ENCODE data around the gene DDC.
A peak's percentile ranks its signal among the peaks of the same experiment; 100 is the strongest.
"Not testable (repeated sequence)": the region's sequence is repeated elsewhere in the genome, so short reads cannot be mapped to it uniquely, and the experiment has no call there.

DDC gene

DNA sequence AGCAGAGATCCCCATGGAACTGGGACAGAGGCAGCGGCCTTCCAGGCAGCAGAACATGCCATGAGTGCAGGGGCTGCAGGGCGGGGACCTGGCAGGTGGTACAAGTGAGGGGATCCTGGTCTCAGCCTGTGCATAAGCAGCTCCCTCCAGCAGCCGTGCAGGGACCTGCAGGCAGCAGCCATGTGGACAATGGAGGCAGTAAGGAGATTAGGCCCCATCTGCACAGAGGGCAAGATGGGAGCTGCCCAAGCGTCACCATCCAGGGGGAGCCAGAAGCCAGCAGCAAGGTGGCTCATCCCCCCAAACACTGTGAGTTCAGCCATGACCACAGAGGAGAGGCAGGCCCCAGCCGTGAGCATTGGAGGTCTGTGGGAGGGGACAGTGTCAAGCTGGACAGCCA, 3.1 kb downstream of the DDC start:
- in situ Hi-C loops (cut with HindIII; ENCODE audit: low pct_ligation_motif_present, low pct_unique_long_range_greater_than_20kb, low sequenced_read_pairs): no loop called here
- DNase-seq: no peak

- in situ Hi-C loops (cut with HindIII; ENCODE audit: low pct_ligation_motif_present, low pct_unique_long_range_greater_than_20kb, low sequenced_read_pairs): no loop called here
- no peak for DNase-seq
Measured at GRCh38 chr7:50560865-50561351, 4.3 kb downstream of the DDC start.

GRCh38 chr7:50559881-50560280, 5.3 kb downstream of the DDC start:
- DNase-seq: no peak
- in situ Hi-C loops (cut with HindIII; ENCODE audit: low pct_ligation_motif_present, low pct_unique_long_range_greater_than_20kb, low sequenced_read_pairs): no loop called here

- in situ Hi-C loops (cut with HindIII; ENCODE audit: low pct_ligation_motif_present, low pct_unique_long_range_greater_than_20kb, low sequenced_read_pairs): no loop called here
- peak; percentile 75 for DNase-seq
Measured at GRCh38 chr7:50558294-50559053, 6.7 kb downstream of the DDC start.

GRCh38 chr7:50557099-50557498, 8.1 kb downstream of the DDC start:
- in situ Hi-C loops (cut with HindIII; ENCODE audit: low pct_ligation_motif_present, low pct_unique_long_range_greater_than_20kb, low sequenced_read_pairs): no loop called here
- DNase-seq: no peak

DNA sequence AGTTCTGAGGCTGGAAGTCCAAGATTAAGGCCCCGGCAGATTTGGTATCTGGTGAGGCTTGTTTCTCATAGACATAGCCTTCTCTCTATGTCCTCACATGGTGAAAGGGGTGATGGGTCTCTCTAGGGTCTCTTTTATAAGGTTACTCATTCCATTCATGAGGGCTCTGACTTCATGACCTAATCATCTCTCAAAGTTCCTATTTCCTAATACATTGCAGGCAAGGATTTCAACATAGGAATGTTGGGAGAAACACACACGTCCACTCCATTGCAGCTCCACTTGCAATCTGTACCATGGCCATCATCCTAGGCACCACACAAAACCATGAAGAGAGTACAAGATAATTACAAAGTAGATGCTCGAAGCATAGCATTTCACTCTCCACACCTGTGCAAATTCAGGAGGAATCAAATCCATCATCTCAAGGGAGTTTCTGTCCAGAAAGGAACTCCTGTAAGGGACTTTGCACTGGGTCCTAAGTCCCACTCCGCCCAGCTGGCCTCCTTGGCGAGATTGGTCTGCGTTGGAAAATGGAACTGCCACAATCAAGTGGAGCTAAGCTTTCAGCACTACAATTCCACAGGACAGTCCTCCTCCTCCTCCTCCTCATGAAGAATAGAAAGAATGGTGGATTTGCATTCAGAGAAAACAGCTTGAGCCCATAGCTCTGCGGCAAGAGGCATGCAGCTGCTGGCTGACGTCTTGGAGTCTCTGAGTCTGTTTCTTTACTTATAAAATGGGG, 8.8 kb downstream of the DDC start:
- in situ Hi-C loops (cut with HindIII; ENCODE audit: low pct_ligation_motif_present, low pct_unique_long_range_greater_than_20kb, low sequenced_read_pairs): no loop called here
- no peak for DNase-seq

GRCh38 chr7:50555594-50556140, 9.5 kb downstream of the DDC start:
- in situ Hi-C loops (cut with HindIII; ENCODE audit: low pct_ligation_motif_present, low pct_unique_long_range_greater_than_20kb, low sequenced_read_pairs): no loop called here
- no peak for DNase-seq

- in situ Hi-C loops (cut with HindIII; ENCODE audit: low pct_ligation_motif_present, low pct_unique_long_range_greater_than_20kb, low sequenced_read_pairs): no loop called here
- DNase-seq: no peak
Measured at GRCh38 chr7:50554431-50555322, 10.5 kb downstream of the DDC start.

GRCh38 chr7:50553973-50554372, 11.2 kb downstream of the DDC start:
- no peak for DNase-seq
- in situ Hi-C loops (cut with HindIII; ENCODE audit: low pct_ligation_motif_present, low pct_unique_long_range_greater_than_20kb, low sequenced_read_pairs): no loop called here

DNA sequence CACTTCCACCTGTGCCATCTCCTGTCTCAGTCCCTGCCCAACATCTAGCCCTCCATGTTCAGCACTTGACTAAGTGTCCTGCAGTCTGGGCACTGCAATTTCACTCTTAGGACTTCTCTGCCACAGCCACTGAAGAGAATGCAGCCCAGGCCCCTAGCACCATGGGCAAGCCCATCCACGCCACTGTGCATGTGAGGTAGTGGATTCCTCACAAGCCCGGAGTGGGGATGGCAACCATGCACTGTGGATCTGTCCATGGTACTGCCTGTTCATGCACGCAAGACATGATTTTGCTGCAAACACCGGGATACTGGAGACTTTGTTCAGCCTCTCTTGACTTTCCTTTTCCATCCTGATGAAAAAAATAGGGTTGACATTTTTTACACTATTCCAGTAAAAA, 12.3 kb downstream of the DDC start:
- DNase-seq: peak; percentile 63
- in situ Hi-C loops (cut with HindIII; ENCODE audit: low pct_ligation_motif_present, low pct_unique_long_range_greater_than_20kb, low sequenced_read_pairs): no loop called here

DNA sequence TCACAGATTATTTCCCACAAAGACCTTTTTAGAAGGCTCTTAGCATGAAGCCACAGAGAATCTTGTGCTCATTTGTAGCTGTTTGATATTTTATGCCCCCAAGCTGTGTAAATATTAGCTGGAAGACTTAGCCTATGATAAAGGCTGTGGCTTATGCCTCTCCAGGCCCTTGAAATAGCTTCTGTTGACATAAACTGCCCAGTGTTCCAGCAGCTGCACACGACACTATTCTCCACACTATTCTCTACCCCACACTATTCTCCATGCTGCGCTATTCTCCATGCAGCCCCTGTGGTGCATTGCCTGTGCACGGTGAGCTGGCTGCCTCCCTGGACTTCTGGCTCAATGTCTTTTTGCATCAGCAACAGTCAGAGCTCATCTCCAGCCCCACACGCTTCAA, 13.1 kb downstream of the DDC start:
- in situ Hi-C loops (cut with HindIII; ENCODE audit: low pct_ligation_motif_present, low pct_unique_long_range_greater_than_20kb, low sequenced_read_pairs): no loop called here

DNA sequence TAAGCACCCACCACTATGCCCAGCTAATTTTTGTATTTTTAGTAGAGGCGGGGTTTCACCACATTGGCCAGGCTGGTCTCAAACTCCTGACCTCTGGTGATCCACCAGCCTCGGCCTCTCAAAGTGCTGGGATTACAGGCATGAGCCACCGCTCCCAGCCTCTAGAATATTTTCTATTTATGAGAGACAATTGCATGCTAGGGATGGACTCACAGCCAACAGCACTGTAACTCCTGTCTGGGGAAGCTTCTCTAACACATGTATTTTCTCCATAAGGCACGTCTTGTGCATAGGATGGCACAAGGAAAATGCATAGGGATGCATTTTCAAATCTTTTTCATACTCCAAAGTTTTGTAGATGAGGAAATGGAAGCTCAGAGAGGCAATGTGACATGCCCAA, 19.6 kb downstream of the DDC start:
- DNase-seq; in situ Hi-C loops (cut with HindIII; ENCODE audit: low pct_ligation_motif_present, low pct_unique_long_range_greater_than_20kb, low sequenced_read_pairs): not testable (repeated sequence)

More for the DNA sequence above, 13.1 kb downstream of the DDC start:
- no peak for DNase-seq

DNA sequence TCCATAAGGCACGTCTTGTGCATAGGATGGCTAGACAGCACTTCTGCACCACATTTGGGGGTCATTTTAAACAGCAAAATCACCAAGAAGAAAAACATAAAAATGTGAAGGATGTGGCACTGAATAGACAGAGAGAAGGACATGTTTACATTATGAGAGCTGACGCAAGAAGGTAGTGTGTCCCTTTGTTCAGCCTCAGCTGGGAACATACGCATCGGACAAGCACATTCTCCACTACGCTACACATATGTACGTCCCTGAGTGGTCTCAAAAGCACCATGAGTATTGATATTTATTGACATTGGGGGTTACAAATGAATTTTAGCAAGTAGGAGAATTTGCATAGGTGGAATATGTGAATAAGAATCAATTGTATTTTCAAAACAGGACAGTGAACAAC, 20.2 kb downstream of the DDC start:
- in situ Hi-C loops (cut with HindIII; ENCODE audit: low pct_ligation_motif_present, low pct_unique_long_range_greater_than_20kb, low sequenced_read_pairs): no loop called here
- DNase-seq: no peak

- in situ Hi-C loops (cut with HindIII; ENCODE audit: low pct_ligation_motif_present, low pct_unique_long_range_greater_than_20kb, low sequenced_read_pairs): no loop called here
- no peak for DNase-seq
Measured at GRCh38 chr7:50543776-50544442, 21.3 kb downstream of the DDC start.

GRCh38 chr7:50542132-50542531, 23.1 kb downstream of the DDC start:
- in situ Hi-C loops (cut with HindIII; ENCODE audit: low pct_ligation_motif_present, low pct_unique_long_range_greater_than_20kb, low sequenced_read_pairs): no loop called here
- no peak for DNase-seq

GRCh38 chr7:50540785-50541579, 24.2 kb downstream of the DDC start:
- in situ Hi-C loops (cut with HindIII; ENCODE audit: low pct_ligation_motif_present, low pct_unique_long_range_greater_than_20kb, low sequenced_read_pairs): no loop called here
- no peak for DNase-seq

- in situ Hi-C loops (cut with HindIII; ENCODE audit: low pct_ligation_motif_present, low pct_unique_long_range_greater_than_20kb, low sequenced_read_pairs): no loop called here
- DNase-seq: no peak
Measured at GRCh38 chr7:50539725-50540124, 25.5 kb downstream of the DDC start.

GRCh38 chr7:50538478-50538877, 26.7 kb downstream of the DDC start:
- in situ Hi-C loops (cut with HindIII; ENCODE audit: low pct_ligation_motif_present, low pct_unique_long_range_greater_than_20kb, low sequenced_read_pairs): no loop called here
- DNase-seq: no peak
